Measurements from ENCODE around the gene PLEKHN1.
"Not testable (repeated sequence)": the region's sequence is repeated elsewhere in the genome, so short reads cannot be mapped to it uniquely, and the experiment has no call there.

PLEKHN1 gene

GRCh38 chr1:995665-996633 lies 29.7 kb downstream of the PLEKHN1 start:
- no peak for DNase-seq (ENCODE audit: low spot score)

- no peak for DNase-seq (ENCODE audit: low spot score)
Measured at GRCh38 chr1:996851-997712, 30.8 kb downstream of the PLEKHN1 start.

- DNase-seq (ENCODE audit: low spot score): no peak
Measured at GRCh38 chr1:997713-997992, 31.4 kb downstream of the PLEKHN1 start.

DNA sequence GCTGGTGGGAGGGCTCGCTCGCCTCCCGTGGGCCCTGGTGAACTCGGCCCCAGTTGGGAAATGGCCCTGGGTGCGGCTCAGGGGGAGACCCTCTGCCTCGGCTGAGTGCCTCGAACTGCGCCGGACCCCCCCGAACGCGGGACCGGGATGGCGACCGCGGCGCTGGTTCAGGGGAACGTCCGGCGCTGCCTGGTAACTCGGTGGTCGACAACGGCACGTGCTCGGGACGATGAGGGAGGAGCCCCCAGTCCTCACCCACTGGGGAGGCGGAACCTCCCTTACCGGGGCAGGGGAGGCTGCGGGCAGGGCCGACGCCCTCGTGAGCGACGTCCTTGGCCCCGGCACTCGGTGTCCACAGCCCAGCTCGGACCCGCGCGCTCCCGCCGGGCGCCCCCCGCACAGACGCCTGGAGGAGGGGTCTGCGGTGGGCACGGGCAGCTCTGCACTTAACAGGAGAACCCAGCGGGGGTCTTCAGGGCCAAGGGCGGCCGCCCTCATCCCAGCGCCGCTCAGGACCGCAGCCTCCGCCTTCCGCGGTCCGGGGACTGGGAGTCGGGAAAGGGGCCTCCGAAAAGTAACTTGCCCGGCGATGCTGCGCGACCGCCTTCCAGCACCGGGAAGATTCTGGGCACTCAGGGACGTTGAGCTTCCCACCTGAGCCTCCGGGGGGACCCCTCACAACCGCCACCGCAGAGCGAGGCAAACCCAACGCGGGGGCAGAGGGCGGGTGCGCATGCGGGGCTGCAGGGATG lies 31.9 kb downstream of the PLEKHN1 start:
- DNase-seq (ENCODE audit: low spot score): no peak

DNA sequence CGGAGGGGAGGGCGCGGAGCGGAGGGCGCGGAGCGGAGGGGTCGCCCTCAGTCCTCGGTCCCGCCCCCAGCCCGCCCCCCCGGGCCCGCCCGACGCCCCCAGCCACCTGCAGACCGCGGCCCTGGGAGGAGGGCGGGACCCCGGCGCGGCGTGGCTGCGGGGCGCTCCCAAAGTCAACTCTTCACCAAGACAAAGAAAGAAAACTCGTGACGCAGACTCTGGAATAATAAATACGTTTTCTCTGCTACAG lies 32.4 kb downstream of the PLEKHN1 start:
- no peak for DNase-seq (ENCODE audit: low spot score)

- DNase-seq (ENCODE audit: low spot score): no peak
Measured at GRCh38 chr1:998995-999724, 32.9 kb downstream of the PLEKHN1 start.

DNA sequence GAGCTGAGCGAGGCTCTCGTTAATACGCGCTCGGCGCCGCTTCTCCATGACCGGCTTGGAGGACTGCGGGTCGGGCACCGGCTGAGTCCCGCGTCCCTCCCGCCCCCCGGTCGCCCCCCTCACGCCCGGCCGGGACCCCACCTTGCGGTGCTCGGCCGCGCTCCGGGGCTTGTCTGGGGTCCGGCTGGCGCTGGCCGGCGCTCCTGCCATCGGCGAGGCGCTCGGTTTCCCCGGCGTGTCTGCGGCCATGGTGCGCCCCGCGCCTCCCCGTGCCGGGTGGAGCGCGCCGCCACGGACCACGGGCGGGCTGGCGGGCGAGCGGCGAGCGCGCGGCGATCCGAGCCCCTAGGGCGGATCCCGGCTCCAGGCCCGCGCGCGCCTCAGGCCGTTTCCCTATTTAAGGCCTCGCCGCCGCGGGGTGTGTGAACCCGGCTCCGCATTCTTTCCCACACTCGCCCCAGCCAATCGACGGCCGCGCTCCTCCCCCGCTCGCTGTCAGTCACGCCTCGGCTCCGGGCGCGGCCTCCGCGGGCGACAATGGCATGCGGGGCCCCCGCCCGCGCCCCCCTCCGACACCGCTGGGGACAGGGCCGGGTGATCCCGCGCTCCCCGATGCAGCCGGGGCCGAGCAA lies 33.6 kb downstream of the PLEKHN1 start, which contains the start of gene HES4:
Gene HES4, minus strand, starts transcription at position 373 of the 632 bp plus-strand sequence. Its CDS starts 124 bp downstream, at position 249.
- DNase-seq (ENCODE audit: low spot score): no peak

GRCh38 chr1:1000357-1001056 lies 34.2 kb downstream of the PLEKHN1 start:
- DNase-seq (ENCODE audit: low spot score): no peak

GRCh38 chr1:1001057-1001783 lies 34.9 kb downstream of the PLEKHN1 start:
- DNase-seq (ENCODE audit: low spot score): no peak

DNA sequence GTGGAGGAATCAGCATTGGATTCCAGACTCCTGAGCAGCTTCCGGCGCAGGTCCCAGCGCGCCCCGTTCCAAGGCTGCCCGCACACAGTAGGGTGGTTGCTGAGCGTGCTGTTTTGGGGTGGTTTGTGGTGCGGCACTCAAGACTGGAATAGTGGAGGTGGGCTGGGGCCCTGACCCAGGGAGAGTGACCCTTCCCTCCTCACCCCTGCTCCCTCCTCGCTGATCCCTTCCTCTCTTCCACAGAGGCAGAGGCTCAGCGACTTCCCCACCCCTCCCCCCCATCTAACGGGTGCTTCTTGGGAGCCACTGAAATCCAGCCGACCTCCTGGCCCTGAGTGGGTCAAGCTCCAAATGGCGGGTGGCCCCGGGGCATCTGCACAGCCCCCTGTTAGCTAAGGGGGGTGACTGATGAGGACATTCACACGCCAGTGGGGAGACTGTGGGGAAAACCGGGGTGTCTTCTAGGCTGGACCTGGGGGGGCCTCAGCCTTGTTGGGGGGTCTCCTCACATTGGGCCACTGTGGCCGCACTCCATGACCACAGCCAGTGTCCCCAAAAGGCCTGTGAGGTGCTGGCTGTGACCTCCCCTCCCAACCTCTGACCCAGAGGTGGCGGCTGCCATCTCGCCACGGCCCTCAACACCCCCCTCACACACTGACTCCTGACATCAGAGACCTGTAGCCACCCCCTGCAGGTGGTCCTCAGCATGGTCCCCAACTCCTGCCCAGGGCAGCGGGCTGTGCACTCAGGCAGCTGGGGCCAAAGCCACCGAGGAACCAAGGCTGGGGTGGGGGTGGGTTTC lies 37.5 kb downstream of the PLEKHN1 start:
- no peak for DNase-seq (ENCODE audit: low spot score)

DNA sequence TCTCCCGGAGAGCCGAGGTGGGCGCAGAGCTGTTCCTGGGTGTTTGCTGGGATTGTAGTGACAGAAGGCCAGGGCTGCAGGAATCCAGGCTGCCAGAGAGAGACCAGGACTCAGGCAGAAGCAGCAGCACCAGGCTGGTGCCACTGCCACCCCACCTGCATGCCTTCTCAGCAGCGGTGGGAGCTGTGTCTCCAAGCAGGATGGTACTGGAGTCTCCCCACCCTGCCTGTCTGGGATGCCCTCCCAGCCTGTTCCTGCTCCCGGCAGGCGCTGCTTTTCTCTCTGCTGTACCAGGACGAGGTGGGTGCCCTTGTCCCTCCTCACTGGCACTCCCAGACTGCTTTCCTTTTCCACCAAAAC lies 38.1 kb downstream of the PLEKHN1 start:
- DNase-seq (ENCODE audit: low spot score): no peak

DNA sequence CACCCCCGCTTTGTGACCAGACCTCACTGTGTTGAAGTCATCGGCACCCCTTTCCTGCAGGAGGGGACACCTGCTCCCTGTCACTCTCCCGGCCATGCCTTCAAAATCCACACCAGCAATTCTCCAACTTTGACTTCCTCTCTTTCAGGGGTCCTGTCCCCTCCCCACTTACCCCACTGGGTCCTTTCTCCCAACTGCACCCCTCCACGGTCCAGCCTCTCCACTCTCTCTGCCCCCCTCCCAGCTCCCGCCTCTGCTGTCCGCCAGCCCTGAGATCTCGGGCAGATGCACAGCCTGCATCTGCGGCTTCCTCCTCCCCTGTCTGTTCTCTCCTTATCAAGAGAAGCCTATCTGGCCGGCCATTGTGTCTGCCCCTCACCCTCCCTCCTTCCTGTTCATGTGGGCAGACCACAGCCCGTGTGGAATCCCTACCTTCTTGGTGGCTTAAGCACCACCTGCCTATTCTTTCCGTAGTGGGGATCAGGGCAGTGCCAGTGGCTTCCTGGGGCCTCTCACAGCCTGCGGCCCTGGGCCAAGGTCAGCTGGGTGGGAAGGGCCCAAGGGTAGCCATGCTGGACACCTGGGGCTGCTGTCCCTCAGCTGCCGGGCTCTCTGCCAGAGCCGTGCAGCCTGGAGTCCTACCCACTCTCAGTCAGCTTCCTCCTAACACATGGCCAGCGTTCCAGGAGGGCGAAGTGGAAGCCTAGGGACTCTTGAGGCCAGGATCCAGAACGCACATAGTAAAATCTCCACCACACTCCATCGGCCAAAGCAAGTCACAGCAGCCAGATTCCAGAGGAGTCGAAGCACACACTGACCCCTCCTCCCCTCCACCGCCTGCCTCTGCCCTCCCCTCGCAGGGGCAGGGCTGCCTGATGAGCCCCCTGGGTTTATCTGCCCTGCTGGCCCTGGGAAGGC lies 38.8 kb downstream of the PLEKHN1 start:
- DNase-seq (ENCODE audit: low spot score): no peak

DNA sequence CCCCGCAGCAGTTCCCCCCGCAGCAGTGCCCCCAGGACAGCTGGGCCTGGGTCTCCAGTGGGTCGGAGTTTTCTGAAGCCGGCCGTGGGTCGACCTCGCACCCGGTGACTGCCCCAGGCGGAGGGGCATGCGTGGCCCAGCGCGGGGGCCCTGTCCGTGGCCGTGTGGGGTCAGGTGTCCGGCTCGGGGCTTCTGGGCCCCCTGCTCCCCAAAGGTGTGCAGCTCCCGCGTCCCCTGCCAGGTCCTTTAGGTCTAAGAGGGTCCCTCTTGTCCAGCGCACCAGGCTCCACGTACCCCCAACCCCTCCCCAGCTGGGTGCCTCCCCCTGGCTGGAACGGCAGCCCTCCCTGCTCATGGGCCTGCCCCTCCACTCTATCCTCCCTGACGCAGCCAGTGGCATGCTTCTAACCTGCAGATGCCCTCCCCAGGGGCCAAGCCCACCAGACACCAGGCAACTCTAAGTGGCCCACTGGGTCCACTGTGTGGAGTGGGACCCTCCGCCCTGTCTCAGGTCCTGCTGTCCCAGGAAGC lies 39.6 kb downstream of the PLEKHN1 start:
- DNase-seq (ENCODE audit: low spot score): no peak

DNA sequence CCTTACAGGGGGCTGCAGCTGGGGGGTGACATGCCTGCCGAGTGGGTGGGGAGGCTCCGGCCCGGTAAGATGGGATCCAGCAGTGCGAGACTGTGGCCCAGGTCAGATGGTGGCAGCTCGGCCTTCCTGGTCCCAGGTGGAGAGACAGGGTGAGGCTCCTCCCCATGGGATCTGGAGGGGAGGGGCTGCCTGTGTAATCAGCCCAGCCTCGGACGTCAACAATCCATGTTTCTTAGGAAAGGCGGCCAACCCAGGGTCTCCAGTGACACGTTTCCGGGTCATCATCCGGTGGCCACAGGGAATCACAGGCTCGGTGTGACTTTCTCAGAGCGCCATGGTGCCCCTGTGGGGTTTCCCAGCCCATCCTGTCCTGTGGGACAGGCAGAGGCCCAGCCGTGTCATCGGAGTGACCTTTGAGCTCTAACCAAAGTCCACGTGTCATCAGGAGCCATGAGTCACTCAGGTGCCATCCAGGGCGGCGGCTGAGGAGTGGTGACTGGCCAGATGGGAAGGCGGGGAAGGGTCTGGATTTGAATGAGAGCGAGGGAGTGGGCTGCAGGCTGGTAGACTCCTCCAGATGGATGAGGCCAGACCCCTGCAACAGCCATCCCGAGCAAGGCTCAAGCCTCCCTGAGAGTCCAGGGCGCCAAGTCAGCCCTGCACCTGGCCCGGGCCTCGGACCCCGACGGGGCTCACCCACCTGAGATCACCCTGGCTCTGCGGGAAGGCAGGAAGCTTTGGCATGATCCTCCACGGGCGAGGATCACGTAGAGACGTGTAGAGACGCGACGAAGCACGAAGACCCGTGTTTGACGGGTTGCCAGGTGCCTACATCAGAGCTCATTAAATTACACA lies 40.2 kb downstream of the PLEKHN1 start:
- no peak for DNase-seq (ENCODE audit: low spot score)

DNA sequence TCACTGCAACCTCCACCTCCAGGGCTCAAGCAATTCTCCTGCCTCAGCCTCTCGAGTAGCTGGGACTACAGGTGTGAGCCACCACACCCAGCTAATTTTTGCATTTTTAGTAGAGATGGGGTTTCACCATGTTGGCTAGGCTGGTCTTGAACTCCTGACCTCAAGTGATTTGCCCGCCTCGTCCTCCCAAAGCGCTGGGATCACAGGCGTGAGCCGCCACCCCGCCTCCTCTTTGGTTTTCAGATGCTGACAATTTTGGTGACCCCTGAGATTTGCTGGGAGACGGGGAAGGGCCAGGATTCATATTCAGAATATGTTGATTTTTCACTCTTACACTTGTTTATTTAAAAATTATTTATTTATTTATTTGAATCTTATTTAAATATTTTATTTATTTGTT lies 43.8 kb downstream of the PLEKHN1 start:
- DNase-seq (ENCODE audit: low spot score): not testable (repeated sequence)

DNA sequence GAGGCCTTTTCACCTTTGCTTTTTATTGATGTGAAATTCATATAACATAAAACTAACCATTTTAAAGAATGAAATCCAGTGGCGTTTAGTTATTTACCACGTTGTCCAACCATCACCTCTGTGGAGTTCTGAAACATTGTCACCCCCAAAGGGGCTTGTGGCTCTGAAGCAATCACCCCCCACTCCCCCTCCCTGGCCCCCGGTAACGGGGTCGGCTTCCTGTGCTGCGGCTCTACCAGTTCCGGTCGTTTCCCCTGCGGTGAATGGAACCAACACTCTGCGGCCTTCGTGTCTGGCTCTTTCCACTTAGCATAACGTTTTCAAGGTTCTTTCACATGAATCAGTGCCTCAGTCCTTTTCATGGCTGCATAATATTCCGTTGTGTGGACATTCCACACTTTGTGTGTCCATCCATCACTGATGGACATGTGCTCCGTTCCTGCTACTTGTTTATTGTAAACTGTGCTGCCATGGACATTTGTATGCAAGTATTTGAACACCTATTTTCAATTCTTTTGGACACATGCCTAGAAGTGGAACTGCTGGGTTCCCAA lies 45.2 kb downstream of the PLEKHN1 start:
- no peak for DNase-seq (ENCODE audit: low spot score)

- DNase-seq (ENCODE audit: low spot score): not testable (repeated sequence)
Measured at GRCh38 chr1:1012736-1013104, 46.4 kb downstream of the PLEKHN1 start.
